ENCODE measurements around the gene RAPGEF1. TPM values are rescaled to one million over a fixed set of nuclear protein-coding genes. Genes with fewer than 3 reads are reported as not detected.

The RAPGEF1 gene
- total and polyA plus RNA-seq, 2 donors (not counting 3 experiments of a cell fraction or from before 2014, with no cell fraction given), result 50.0 to 124 TPM

DNA sequence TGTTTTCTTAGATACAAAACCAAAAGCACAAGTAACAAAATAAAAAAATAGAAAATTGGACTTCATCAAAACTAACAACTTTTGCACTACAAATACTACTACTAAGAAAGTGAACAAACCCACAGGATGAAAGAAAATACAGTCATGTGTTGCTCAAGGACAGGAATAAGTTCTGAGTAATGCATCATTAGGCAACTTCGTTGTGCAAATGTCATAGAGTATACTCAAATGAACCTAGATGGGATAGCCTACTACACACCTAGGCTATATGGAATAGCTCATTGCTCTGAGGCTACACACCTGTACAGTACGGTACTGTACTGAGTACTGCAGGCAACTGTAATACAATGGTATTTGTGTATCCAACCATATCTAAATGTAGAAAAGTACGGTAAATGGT lies 88.3 kb downstream of the RAPGEF1 start:
- peaks cover 0 to 12% of the 10 kb centered on the region in 2 experiments for H3K36me3 ChIP-seq (ENCODE audit: control insufficient read depth in 2 of 2, extremely low read depth in 1 of 2, insufficient read depth in 2 of 2, low read length in 2 of 2)
- no peaks in the 10 kb centered on the region for H3K9me3 ChIP-seq (replicated peaks; ENCODE audit: control insufficient read depth, insufficient read depth, low read length)
- H3K9me1 ChIP-seq (replicated peaks; ENCODE audit: control insufficient read depth, extremely low read depth, insufficient read depth, low read length), result no peaks in the 10 kb centered on the region
- H3K4me1 ChIP-seq (ENCODE audit: control insufficient read depth, extremely low read depth, insufficient read depth, low read length), result peaks cover 17% of the 10 kb centered on the region
- no peak overlapping the region for H3K9ac ChIP-seq (replicated peaks; ENCODE audit: extremely low read depth, insufficient read depth, low read length)
- no peak overlapping the region for H2AFZ ChIP-seq (ENCODE audit: low read depth, low read length)
- no peaks in the 10 kb centered on the region for H4K20me1 ChIP-seq (replicated peaks; ENCODE audit: control insufficient read depth, extremely low read depth, insufficient read depth, low read length)
- peaks cover 37% of the 10 kb centered on the region for H3K79me2 ChIP-seq (ENCODE audit: control insufficient read depth, insufficient read depth, low read length)
- no peak overlapping the region for H3K4me3 ChIP-seq (replicated peaks in 1 of 3; ENCODE audit: insufficient read depth in 1 of 3, low read depth in 1 of 3, low read length in 3 of 3)
- no TSS peak for BruUV-seq (replicated peaks)
- no peak overlapping the region for H3K27ac ChIP-seq (ENCODE audit: insufficient read depth, low read depth, low read length)
- intact Hi-C loops (cut with micrococcal nuclease), result no loop called here
- FAIRE-seq, result no peak
- no peak overlapping the region for H3K4me2 ChIP-seq (ENCODE audit: insufficient read depth, low read length)
- DNase-seq (ENCODE audit: low read depth, low spot score), result no peak
- ChIA-PET CTCF (interaction anchor here (1.3 to 2.1 kb wide), 2 partner anchors 10 to 85 kb away, joined by 5 to 9 read pairs; no protein-coding TSS in a partner anchor), POLR2A (no interaction called here)
- TF ChIP-seq, protein P1, sequence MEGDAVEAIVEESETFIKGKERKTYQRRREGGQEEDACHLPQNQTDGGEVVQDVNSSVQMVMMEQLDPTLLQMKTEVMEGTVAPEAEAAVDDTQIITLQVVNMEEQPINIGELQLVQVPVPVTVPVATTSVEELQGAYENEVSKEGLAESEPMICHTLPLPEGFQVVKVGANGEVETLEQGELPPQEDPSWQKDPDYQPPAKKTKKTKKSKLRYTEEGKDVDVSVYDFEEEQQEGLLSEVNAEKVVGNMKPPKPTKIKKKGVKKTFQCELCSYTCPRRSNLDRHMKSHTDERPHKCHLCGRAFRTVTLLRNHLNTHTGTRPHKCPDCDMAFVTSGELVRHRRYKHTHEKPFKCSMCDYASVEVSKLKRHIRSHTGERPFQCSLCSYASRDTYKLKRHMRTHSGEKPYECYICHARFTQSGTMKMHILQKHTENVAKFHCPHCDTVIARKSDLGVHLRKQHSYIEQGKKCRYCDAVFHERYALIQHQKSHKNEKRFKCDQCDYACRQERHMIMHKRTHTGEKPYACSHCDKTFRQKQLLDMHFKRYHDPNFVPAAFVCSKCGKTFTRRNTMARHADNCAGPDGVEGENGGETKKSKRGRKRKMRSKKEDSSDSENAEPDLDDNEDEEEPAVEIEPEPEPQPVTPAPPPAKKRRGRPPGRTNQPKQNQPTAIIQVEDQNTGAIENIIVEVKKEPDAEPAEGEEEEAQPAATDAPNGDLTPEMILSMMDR (IDR thresholded peaks at IDR 0.05; ENCODE audit: extremely low read depth in 1 of 2, insufficient read depth in 1 of 2, low read depth in 1 of 2, low read length in 2 of 2), result no peak
- TF ChIP-seq FOS (IDR thresholded peaks at IDR 0.05; ENCODE audit: borderline replicate concordance, insufficient read depth, low read length) (no peak), GATA2 (IDR thresholded peaks at IDR 0.05; ENCODE audit: insufficient read depth, insufficient read length, low read depth, low read length) (no peak), POLR2A (IDR thresholded peaks at IDR 0.05; ENCODE audit: low read depth, low read length) (no peak), JUN (IDR thresholded peaks at IDR 0.05; ENCODE audit: borderline replicate concordance, insufficient read depth, insufficient read length, low read depth) (no peak), MYC (IDR thresholded peaks at IDR 0.05; ENCODE audit: low read depth, low read length) (no peak), POLR2AphosphoS5 (IDR thresholded peaks at IDR 0.05; ENCODE audit: insufficient read depth, low read depth, low read length) (no peak), EZH2 (IDR thresholded peaks at IDR 0.05; ENCODE audit: borderline replicate concordance, low read depth, low read length, severe bottlenecking) (no peak)
- TF ChIP-seq, protein P2, sequence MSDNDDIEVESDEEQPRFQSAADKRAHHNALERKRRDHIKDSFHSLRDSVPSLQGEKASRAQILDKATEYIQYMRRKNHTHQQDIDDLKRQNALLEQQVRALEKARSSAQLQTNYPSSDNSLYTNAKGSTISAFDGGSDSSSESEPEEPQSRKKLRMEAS (IDR thresholded peaks at IDR 0.05; ENCODE audit: insufficient read depth, insufficient read length), result no peak
- dilution Hi-C loops (cut with MboI; ENCODE audit: extremely low pct_ligation_motif_present, low sequenced_read_pairs), result no loop called here
- H3K27me3 ChIP-seq (ENCODE audit: control insufficient read depth in 2 of 2, insufficient read depth in 2 of 2, low read length in 2 of 2), result no peaks in the 10 kb centered on the region
